GM12875 (cell line): Measurements from ENCODE around the gene CPE.

Experiments
- H3K4me3 ChIP-seq: one replicate; pipeline ENCODE4 v1.5.1; 2011; ENCODE audit warnings: low read depth, low read length, control low read depth
- CTCF ChIP-seq: IDR thresholded peaks from 2 replicates; pipeline ENCODE4 v1.5.1; 2011; ENCODE audit warnings: low read depth, mild to moderate bottlenecking, control low read depth, inconsistent platforms, low read length, moderate library complexity, borderline replicate concordance; ENCODE audit not compliant: insufficient read depth

Gene CPE

GRCh38 chr4:165464376-165464775 lies 85.6 kb downstream of the CPE start:
- H3K4me3 ChIP-seq = no peak overlapping the region
- TF ChIP-seq CTCF = no peak

- peak; percentile 45; the same call in 1 of the 2 replicates for TF ChIP-seq CTCF
- no peak overlapping the region for H3K4me3 ChIP-seq
These were observed 86.1 kb downstream of the CPE start for GRCh38 chr4:165464813-165465381.

- TF ChIP-seq CTCF = no peak
- no peak overlapping the region for H3K4me3 ChIP-seq
These were observed 91.2 kb downstream of the CPE start for GRCh38 chr4:165470009-165470408.

- TF ChIP-seq CTCF = no peak
These were observed 94.3 kb downstream of the CPE start for GRCh38 chr4:165472943-165473676.

GRCh38 chr4:165474784-165475705 lies 96.2 kb downstream of the CPE start:
- no peak for TF ChIP-seq CTCF

More at GRCh38 chr4:165472943-165473676, 94.3 kb downstream of the CPE start:
- H3K4me3 ChIP-seq = no peak overlapping the region

GRCh38 chr4:165475706-165476070 lies 96.9 kb downstream of the CPE start:
- H3K4me3 ChIP-seq = no peak overlapping the region
- no peak for TF ChIP-seq CTCF

More at GRCh38 chr4:165474784-165475705, 96.2 kb downstream of the CPE start:
- no peak overlapping the region for H3K4me3 ChIP-seq
